Esophagus squamous epithelium (tissue), 5 donors: ENCODE data around the gene TRAK1. TPM values are rescaled to one million over a fixed set of nuclear protein-coding genes. Genes with fewer than 3 reads are reported as not detected.
A peak's percentile ranks its signal among the peaks of the same experiment; 100 is the strongest.

ENCODE experiments used
- DNase-seq: peaks from one replicate; lab custom pipeline; 2025; lab: John Stamatoyannopoulos, UW
- H3K27ac ChIP-seq, 4 donors: fragments of 200-600 bp; sonication (generic); one replicate each; pipeline ENCODE4 v1.5.1; 2016 to 2019; ENCODE audit warnings: mild to moderate bottlenecking in 1 of 4
- H3K27me3 ChIP-seq, 4 donors: fragments of 200-600 bp; sonication (generic); 1 replicate in 3 of 4; 2 replicates in 1 of 4; pipeline versions ENCODE4 v1.5.1 to v1.6.0; 2017 to 2021; ENCODE audit warnings: antibody characterized with exemption in 1 of 4
- H3K36me3 ChIP-seq, 3 donors: fragments of 200-600 bp; sonication (generic); one replicate each; pipeline ENCODE4 v1.5.1; 2016 to 2019
- H3K4me1 ChIP-seq, 3 donors: fragments of 200-600 bp; sonication (generic); one replicate each; pipeline ENCODE4 v1.5.1; 2017 to 2019
- H3K4me3 ChIP-seq, 4 donors: fragments of 200-600 bp; sonication (generic); 1 replicate in 3 of 4; 2 replicates in 1 of 4; pipeline ENCODE4 v1.5.1; 2016 to 2019; ENCODE audit warnings: mild to moderate bottlenecking in 2 of 4, moderate library complexity in 1 of 4
- H3K9me3 ChIP-seq, 3 donors: fragments of 200-600 bp; sonication (generic); one replicate each; pipeline ENCODE4 v1.5.1; 2016 to 2019
- CTCF ChIP-seq, 6 experiments: fragments of 450-650 bp in 4 of 6; fragments of 200-600 bp in 2 of 6; sonication (generic) in 2 of 6; IDR thresholded peaks; one replicate each; pipeline ENCODE4 v1.5.1; 2016 to 2019; ENCODE audit warnings: antibody characterized with exemption in 6 of 6, mild to moderate bottlenecking in 4 of 6, moderate library complexity in 4 of 6
- POLR2A ChIP-seq, 4 donors: fragments of 450-650 bp; IDR thresholded peaks; one replicate each; pipeline ENCODE4 v1.6.1; 2017; ENCODE audit warnings: antibody characterized with exemption in 4 of 4, mild to moderate bottlenecking in 4 of 4, moderate library complexity in 3 of 4
- WGBS, 2 donors: methylation state at CpG; one replicate each; pipeline ENCODE4 v1.1.5; 2018; 5-methylcytosine and 5-hydroxymethylcytosine counted together
- intact Hi-C: fragments of 100-400 bp; cut with DNase I; formaldehyde crosslinking; loops from one replicate; pipeline ENCODE4 v1.15.0; 2022
- total RNA-seq, 4 donors: library from RNA; depleted of rRNA; stranded (reverse); fragments of >200 nt; gene quantifications; one replicate each; pipeline ENCODE4 v1.1.0, GENCODE V29; 2016
- donor health status: DM: yes; HTN: yes; CAD: no.

The TRAK1 gene
- total RNA-seq, 4 donors from 2014 or later: 31.8 to 40.6 (median 37.7) TPM

DNA sequence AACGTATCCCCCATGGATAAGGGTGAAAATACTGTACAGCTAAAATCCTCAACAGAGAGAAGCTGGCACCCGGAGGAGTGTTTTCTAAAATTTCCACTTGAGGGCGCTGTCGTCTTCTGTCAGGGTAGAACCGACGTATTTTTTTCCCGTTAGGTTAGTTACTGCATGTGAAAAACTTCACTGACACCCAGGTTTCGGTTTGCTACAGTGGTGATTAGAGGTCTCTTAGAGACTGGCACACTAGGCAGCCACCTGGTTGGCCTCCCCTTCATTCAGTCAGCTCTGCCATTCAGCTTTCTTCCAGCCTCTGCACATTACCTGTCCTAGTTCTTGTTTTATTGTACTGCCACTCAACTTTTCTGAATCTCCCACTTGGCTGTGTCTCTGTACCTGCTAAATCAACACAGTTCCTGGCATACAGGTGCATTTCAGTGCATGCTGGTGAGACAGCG, 156.4 kb downstream of the TRAK1 start:
- no peak for DNase-seq

GRCh38 chr3:42250761-42251160, 159.6 kb downstream of the TRAK1 start:
- TF ChIP-seq POLR2A (IDR thresholded peaks at IDR 0.05): no peak
- no peak for TF ChIP-seq CTCF (IDR thresholded peaks at IDR 0.05)
- H3K36me3 ChIP-seq: no peaks in the 10 kb centered on the region
- H3K9me3 ChIP-seq: no peaks in the 10 kb centered on the region
- H3K27ac ChIP-seq: no peak overlapping the region
- intact Hi-C loops: no loop called here
- peaks cover 0 to 56% (median 0%) of the 10 kb centered on the region in 4 donors for H3K27me3 ChIP-seq
- no peak for DNase-seq
- H3K4me1 ChIP-seq: peaks cover 0 to 8% (median 0%) of the 10 kb centered on the region in 3 donors
- no peak overlapping the region for H3K4me3 ChIP-seq
- WGBS, 2 donors: 92 to 100% methylated on average over 1 of the region's 1 CpG

More for the DNA sequence above, 156.4 kb downstream of the TRAK1 start:
- peaks cover 0 to 8% (median 0%) of the 10 kb centered on the region in 3 donors for H3K4me1 ChIP-seq
- no peak overlapping the region for H3K4me3 ChIP-seq
- H3K27ac ChIP-seq: no peak overlapping the region
- peaks cover 0 to 45% (median 0%) of the 10 kb centered on the region in 4 donors for H3K27me3 ChIP-seq
- WGBS, 2 donors: 2 to 8% methylated on average over 7 to 9 of the region's 9 CpGs
- intact Hi-C loops: loop anchor here (5.0 kb wide), 1 partner anchor 195 kb away; no protein-coding TSS in a partner anchor
- no peaks in the 10 kb centered on the region for H3K9me3 ChIP-seq
- TF ChIP-seq POLR2A (IDR thresholded peaks at IDR 0.05): no peak
- peak; percentile 53 to 82 (median 66) for TF ChIP-seq CTCF (IDR thresholded peaks at IDR 0.05)
- H3K36me3 ChIP-seq: no peaks in the 10 kb centered on the region

DNA sequence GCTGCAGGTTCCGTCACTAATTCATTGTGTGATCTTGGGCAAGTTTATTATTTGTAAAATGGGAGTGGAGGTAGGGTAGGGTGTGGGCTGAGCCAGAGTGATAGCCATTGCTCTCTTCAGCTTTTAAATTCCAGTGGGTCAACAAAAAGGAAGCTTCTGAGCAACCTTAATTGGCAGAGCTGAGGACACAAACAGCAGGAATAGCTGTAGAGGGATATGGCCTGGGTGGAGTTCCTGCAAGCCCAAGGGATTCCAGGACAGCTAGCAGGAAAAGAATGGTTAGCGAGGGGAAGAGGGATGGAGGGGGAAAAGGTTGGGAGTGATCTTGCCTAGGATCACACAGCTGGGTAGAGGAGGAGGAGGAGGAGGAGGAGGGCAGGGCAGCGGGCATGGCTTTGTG, 163.4 kb downstream of the TRAK1 start:
- Histone ChIP-seq H3K27me3 (peaks cover 0 to 54% (median 0%) of the 10 kb centered on the region in 4 donors), H3K36me3 (no peaks in the 10 kb centered on the region), H3K27ac (no peak overlapping the region), H3K9me3 (no peaks in the 10 kb centered on the region), H3K4me3 (no peak overlapping the region), H3K4me1 (peaks cover 0 to 15% (median 7%) of the 10 kb centered on the region in 3 donors)
- intact Hi-C loops: no loop called here
- DNase-seq: no peak
- TF ChIP-seq CTCF (IDR thresholded peaks at IDR 0.05) (no peak), POLR2A (IDR thresholded peaks at IDR 0.05) (no peak)
- 51 to 62% methylated on average over 3 of the region's 3 CpGs for WGBS, 2 donors

DNA sequence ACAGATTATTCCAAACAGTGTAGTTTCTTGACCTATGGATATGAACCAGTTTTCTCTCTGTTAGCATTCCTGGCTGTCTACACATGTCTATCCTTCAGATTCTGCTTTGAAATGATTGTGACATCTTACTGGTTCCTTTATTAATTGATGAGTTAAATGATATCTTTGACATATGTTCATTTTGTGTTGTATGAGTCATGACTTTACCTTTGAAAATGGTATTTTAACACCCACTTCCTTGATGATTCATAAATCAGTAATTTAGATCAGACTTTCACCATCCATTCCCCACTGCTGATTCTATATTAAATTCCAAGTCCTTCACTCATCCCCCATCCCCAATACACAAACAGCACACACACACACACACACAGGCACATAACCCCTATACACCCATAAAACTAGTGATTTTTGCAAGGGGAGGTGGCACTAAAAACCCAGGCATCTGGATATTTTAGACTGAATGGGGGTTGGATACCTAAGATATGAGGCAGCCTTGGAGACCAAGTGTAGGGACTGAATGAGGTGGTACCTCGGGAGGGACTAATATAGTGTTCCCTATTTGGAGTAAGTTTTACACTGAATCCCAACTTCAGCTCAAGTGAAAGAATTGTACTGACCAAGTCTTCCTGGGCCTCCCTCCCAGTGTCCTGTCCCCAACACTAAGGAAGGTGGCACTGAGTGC, 165.1 kb downstream of the TRAK1 start:
- intact Hi-C loops: no loop called here
- DNase-seq: no peak
- WGBS, 2 donors: 67 to 71% methylated on average over 1 of the region's 1 CpG
- Histone ChIP-seq H3K4me3 (no peak overlapping the region), H3K36me3 (no peaks in the 10 kb centered on the region), H3K9me3 (no peaks in the 10 kb centered on the region), H3K27ac (no peak overlapping the region), H3K27me3 (peaks cover 0 to 69% (median 0%) of the 10 kb centered on the region in 4 donors), H3K4me1 (peaks cover 0 to 15% (median 7%) of the 10 kb centered on the region in 3 donors)
- TF ChIP-seq POLR2A (IDR thresholded peaks at IDR 0.05) (no peak), CTCF (IDR thresholded peaks at IDR 0.05) (no peak)

- H3K4me1 ChIP-seq: peaks cover 0 to 15% (median 7%) of the 10 kb centered on the region in 3 donors
- intact Hi-C loops: no loop called here
- H3K27me3 ChIP-seq: peaks cover 0 to 71% (median 0%) of the 10 kb centered on the region in 4 donors
- 45 to 65% methylated on average over 2 to 5 of the region's 7 CpGs for WGBS, 2 donors
- TF ChIP-seq CTCF (IDR thresholded peaks at IDR 0.05) (no peak), POLR2A (IDR thresholded peaks at IDR 0.05) (no peak)
- no peak overlapping the region for H3K27ac ChIP-seq
- H3K36me3 ChIP-seq: no peaks in the 10 kb centered on the region
- H3K9me3 ChIP-seq: no peaks in the 10 kb centered on the region
- DNase-seq: no peak
- no peak overlapping the region for H3K4me3 ChIP-seq
Measured at GRCh38 chr3:42257007-42257406, 165.8 kb downstream of the TRAK1 start.
